Measurements from ENCODE around the gene BRIP1.
"Not testable (repeated sequence)": the region's sequence is repeated elsewhere in the genome, so short reads cannot be mapped to it uniquely, and the experiment has no call there.

The BRIP1 gene

DNA sequence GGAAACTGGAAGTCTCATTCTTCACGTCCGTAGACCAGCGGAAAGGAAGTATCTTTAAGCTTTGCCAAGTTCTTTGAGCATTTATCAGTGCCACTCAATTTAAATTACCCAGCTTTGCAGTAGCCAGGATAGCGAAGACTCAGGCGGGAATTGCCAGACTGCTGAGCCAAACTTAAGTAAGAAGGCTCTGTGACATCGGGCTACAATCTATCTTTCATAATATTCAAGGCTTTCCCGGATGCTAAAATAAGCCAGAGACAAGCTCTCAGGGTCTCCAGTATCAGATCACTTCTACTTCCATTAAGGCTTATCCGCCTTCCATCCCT is 436 bp upstream of the BRIP1 start:
- no peak for DNase-seq (ENCODE audit: low read depth in 2 of 2)

DNA sequence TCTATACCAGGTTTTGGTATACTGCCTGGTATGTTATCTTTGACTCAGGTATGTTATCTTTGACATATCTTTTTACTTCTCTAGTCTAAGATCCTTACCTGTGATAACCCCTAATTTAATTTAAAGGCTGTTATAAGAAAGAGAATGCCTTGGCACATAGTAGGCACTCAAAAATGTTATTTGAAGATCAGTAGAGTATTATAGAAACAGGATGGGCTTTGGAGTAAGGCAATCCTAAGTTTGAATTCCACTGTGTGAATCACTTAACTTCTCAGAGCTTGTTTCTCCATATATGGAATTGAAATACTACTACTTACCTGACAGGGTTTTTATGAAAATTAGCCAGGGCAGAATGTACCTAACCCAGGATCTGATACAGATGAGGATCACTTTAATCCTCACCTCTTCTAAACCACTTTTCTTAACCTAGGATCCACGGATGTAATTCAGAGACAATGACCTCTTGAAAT is 1.2 kb downstream of the BRIP1 start:
- DNase-seq (ENCODE audit: low read depth in 2 of 2) = no peak

DNA sequence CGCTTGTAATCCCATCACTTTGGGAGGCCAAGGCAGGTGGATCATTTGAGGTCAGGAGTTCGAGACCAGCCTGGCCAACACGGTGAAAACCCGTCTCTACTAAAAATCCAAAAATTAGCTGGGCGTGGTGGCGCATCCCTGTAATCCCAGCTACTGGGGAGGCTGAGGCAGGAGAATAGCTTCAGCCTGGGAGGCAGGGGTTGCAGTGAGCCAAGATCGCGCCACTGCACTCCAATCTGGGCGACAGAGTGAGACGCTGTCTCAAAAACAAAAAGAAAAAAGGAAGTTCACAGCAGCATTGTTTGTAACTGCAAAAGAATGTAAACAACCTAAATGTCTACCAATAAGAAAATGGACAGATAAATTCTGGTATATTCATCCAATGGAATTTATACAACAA is 2.9 kb downstream of the BRIP1 start:
- not testable (repeated sequence) for DNase-seq (ENCODE audit: low read depth in 2 of 2)

DNA sequence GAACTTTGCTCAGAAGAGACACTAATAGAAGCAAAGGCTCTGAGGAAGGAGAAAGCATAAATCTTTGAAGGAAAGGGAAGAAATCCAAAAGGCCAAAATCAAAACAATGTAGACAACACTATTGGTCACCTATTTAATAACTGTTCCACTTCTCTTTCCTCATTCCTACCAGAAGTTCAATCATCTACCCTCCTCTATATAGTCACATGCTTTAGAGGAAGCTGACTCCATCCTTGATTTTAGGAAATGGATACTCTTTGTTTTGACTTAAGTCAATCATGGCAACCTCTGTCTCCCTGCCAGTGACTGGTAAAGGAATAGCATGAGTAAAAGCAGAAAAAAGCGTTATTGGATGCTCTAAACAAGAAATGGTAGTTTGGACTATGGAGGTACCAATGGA is 7.3 kb downstream of the BRIP1 start:
- DNase-seq (ENCODE audit: low read depth in 2 of 2) = no peak

DNA sequence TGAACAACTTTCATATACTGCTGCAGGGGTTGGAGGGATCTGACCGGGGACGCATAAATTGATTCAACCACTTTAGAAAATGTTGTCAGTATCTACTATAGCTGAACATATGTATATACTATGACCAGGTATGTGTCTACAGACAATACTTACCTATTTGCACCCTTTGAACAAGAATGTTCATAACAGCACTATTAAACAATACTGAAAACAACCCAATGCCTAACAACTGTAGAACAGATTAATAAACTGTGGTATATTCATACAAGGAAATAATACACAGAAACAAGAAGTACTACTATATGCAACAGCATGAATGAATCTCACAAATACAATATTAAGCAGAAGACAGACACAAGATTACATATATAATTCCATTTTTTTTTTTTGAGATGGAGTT is 10.5 kb downstream of the BRIP1 start:
- no peak for DNase-seq (ENCODE audit: low read depth in 2 of 2)

DNA sequence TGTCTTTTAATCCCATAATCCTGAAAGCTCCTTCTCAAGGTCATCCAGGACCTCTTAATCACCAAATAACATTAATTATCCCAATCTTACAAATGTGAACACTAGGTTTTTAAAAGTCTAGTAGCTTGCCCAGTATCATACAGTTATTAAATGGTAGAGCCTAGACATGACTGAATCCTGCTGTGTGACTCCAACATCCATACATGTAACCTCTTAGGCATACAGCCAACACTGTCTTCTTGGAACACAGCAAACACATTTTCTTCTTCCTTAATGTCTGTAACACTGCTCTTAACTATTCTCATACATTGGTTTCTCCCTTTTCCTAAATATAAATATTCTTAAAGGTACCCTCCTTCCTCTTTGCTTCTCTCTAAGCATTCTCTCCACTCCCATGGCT is 13.7 kb downstream of the BRIP1 start:
- no peak for DNase-seq (ENCODE audit: low read depth in 2 of 2)

DNA sequence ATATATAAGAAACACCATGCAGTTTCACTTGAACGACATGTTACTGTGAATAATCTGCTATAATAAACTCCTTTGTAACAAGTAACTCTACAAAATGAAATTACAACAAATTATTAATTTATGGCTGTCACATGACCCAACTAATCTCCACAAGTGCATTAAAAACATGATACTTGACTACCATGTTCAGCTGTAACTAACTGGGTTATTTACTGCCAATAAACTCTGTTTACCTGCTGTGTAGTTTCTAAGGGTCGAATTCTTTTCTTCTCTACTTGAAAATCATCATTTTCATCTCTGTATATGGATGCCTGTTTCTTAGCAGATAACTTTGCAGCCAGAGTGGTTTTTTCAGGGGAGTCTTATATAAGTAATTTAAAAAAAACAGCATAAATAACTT is 14.4 kb downstream of the BRIP1 start:
- DNase-seq (ENCODE audit: low read depth in 2 of 2) = no peak

DNA sequence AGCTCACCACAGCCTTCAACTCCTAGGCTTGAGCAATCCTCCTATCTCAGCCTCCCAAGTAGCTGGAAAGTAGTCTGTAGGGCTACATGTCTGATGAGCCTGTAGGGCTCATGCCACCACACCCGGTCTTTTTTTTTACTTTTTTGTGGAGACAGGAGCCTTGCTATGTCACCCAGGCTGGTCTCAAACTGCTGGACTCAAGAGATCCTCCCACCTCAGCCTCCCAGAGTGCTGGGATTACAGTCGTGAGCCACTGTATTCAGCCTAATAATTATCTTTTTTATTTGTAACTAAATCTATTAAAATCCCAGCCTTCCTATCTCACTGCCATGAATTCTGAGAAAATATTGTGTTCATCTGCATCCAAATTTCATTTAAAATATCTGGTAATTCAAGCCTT is 15.1 kb downstream of the BRIP1 start:
- no peak for DNase-seq (ENCODE audit: low read depth in 2 of 2)

DNA sequence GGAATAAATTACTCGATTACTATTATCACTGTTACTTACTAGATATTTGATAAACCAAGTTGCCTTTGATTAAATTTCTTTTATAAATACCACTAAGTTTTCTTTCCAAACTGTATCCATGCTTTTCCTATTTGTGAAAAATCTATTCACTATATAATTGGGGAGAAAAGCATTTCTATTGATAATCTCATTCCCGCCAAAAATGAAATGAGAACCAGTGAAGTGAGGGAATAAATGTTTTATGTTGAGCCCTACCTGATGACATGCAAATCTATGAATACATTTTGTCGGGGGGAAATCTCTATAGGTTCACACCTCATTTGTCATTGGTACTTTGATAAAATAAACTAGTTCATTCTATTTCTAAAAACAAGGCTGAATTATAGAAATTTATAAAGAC is 15.7 kb downstream of the BRIP1 start:
- DNase-seq (ENCODE audit: low read depth in 2 of 2) = no peak

DNA sequence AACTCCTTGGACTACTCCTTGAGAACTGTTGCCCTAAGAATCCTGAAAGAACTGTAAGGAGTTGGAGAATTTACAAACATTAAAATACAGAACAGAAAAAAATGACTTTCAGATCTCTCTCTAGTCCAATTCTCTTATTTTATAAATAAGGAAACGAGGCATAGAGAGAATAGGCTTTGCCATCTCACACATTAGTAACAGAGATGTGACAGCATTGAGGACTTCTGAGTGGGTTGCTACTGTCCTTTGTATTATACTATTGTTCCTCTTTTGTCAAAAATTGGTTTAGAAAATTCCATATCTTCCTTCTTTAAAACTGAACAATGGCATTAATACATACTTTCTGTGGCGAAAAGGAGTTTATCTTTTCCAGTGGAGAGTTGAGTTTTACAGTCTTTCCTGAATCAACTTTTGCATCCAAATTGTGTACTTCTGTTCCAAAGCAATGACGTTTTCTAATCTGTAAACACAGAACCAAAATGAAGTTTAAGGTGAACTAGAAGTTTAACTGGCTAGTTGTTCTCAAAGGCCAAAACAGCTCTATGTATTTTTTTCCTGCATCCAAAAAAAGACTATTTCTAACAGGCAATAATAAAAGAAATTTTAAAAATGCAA is 16.5 kb downstream of the BRIP1 start:
- no peak for DNase-seq (ENCODE audit: low read depth in 2 of 2)

DNA sequence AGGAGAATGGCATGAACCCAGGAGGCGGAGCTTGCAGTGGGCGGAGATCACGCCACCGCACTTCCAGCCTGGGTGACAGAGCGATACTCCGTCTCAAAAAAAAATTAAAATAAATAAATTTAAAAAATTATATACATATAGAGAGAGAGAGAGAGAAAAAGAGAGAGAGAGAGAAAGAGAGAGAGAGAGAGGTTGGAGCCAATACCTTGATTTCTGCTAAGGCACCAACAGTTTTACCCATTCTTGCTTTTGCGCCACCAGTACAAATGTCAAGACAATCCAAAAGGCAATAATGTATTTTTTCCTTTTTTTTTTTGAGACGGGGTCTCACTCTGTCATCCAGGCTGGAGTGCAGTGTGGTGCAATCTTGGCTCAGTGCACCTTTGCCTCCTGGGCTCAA is 17.2 kb downstream of the BRIP1 start:
- DNase-seq (ENCODE audit: low read depth in 2 of 2) = no peak

DNA sequence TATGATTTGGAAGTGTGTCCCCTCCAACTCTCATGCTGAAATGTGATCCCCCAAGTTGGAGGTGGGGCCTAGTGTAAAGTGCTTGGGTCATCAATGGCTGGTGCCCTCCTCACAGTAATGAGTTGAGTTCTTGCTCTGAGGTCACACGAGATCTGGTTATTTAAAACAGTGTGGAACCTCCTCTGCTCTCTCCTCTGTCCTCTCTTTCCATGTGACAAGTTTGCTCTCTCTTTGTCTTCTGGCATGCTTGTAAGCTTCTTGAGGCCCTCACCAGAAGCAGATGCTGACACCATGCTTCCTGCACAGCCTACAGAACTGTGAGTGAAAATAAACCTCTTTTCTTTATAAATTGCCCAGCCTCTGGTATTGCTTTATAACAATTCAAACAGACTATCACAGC is 19.9 kb downstream of the BRIP1 start:
- no peak for DNase-seq (ENCODE audit: low read depth in 2 of 2)

DNA sequence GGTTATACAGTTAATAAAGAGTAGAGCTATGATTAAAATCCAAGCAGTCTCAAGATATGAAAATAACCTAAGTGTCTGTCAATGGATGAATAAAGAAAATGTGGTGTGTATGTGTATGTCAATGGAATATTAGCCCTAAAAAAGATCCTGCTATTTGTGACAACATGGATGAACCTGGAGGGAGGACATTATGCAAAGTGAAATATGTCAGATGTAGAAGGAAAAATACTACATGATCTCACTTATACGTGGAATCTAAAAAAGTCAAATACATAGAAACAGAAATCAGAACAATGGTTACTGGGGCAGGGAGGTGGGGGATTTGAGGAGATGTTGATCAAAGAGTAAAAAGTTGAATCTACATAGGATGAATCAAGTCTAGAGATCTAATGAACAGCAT is 20.4 kb downstream of the BRIP1 start:
- no peak for DNase-seq (ENCODE audit: low read depth in 2 of 2)

DNA sequence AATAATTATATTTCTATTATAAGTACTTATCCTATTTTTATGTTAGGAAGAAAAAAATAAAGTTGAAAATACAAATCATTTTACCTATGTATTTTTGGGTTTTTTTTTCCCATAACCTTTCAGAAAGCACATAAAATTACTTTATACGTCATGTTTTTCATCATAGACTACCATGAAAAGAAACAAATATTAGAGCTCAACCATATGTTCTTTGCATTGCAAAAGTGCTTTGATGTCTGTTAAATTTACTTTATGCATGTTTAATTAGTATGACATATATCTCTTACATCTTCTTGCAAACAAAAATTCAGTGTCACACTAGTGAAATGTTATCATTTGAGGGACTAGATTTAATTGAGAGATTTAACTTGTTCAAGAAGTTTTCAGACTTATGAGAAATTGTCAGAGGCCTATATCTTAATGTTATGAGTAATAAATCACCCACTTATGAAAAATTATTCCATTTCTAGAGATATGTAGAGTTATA is 24.0 kb downstream of the BRIP1 start:
- DNase-seq (ENCODE audit: low read depth in 2 of 2) = no peak

DNA sequence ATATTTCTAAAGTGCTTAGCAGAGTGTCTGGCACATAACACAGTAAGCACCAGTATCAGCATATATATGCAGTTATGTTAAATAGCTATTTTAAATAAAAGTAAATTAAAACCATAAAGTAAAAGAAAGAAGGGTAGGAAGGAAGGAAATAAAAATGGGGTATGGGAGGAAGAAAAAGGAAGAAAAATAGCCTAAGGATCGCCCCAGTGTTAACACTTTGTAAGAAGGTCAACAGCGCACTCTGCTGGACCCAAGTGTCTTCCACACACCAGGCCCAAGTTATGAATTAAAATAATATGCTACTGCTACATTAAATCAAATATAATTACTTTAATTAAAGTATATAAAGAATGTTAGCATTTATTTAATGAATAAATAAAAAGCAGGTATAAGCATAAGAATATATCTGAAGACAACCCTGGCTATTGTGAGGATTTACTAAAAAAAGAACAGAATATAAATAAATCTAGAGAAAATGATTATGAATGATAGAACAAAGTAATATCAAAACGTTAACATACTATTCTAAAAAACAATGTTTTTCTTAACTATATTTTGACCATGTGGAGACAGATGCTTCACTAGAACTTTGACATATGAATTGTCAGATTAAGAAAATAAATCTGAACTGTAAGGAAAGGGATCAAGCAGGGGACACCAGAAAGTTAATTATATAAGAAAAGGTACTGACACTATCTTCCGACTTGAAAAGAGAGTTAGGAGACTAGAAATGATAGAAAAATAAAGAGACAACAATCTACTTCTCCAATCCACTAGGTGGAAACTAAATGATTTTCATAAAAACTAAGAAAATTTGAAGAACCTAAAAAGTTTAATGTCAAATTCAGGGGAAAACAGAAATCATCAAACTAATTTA is 25.9 kb downstream of the BRIP1 start:
- DNase-seq (ENCODE audit: low read depth in 2 of 2) = peak in 1 of 2 donors; percentile 7

DNA sequence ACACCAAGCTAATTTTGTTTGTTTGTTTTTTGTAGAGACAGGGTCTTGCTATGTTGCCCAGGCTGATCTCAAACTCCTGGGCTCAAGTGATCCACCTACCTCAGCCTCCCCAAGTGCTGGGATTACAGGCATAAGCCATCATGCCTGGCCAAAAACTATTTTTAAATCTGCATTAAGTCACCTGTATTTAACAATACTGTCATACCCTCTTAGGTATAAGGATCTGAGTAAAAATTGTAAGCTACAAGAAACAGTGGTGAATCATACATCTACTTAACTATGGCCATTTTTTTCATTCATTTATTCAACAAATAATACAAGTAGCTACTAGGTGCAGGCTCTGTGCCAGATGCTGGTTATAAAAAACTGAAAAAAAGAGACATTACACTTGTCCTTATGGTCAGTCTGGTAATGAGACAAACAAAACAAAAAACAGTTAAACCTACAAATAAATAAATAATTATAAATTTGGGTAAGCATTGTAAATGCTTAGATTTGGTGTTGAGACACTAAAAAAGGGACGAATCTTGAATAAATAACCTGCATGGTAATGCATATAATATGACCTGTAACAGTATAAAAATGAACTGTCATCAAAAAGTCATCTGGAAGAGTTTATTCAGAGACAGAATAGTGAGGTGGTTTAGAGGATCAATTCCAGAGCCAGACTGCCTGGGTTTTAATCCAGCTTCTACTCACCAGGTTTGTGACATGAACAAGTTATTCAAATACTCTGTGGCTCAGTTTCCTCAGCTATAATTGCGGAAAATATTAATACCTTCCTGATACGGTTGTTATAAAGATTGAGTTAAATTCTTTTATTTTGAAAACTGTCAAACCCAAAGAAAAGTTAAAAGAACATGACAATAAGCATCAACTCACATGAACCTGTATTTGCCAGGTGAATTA is 26.8 kb downstream of the BRIP1 start:
- no peak for DNase-seq (ENCODE audit: low read depth in 2 of 2)

DNA sequence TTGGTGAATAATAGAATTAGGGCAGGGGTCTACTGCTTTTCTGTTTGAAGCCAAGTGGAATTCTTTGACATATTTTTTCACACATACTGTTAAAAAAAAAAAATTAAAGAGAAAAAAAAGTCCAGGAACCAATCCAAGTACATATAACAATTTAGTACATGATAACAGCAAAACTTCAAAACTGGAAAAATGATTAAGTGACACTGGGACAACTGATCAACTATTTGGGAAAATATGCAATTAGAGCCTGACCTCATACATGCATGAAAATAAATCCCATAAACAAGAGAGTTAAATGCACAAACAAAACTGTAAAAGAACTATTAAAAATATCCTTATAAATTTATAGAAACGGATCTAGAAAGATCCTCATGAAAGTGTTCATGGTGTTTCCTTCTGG is 27.7 kb downstream of the BRIP1 start:
- no peak for DNase-seq (ENCODE audit: low read depth in 2 of 2)

DNA sequence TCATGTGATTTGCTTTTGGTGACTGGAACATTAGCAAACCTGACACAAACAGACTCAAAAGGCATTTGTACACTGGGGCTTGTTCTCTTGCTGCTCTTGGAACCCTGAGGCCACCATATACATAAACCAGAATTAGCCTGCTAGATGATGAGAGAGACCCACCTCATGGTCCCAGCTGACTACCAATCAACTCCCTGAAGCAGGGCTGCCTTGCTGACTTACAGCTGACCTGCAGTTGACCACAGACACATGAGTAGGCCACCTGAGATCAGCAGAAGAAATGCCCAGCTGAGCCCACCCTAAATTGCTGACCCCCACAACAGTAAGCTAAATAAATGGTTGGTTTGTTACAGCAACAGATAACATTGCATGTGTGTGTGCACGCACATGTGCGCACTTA is 28.7 kb downstream of the BRIP1 start:
- no peak for DNase-seq (ENCODE audit: low read depth in 2 of 2)

DNA sequence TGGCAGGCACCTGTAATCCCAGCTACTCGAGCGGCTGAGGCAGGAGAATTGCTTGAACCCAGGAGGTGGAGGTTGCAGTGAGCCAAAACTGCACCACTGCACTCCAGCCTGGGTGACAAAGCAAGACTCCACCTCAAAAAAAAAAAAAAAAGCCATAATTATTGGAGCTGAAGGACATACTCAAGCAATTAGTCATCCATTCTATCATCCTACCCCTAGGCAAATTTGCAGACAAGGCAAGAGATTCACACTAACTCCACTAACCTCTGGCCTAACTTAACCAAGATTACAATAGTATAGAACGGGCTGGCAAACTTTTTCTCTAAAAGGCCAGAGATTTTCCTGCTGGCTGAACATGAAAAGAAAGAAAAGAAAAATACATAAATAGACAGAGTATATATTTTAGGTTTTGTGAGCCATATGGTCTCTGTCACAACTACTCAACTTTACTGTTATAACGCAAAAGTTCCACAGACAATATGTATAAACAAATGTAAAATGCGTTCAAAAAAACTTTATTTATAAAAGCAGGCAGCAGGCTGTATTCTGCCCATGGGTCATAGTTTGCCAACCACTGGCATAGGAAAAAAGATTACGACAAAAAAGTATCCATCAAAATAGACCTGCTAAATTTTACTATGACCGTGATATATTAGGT is 29.7 kb downstream of the BRIP1 start:
- DNase-seq (ENCODE audit: low read depth in 2 of 2) = no peak

DNA sequence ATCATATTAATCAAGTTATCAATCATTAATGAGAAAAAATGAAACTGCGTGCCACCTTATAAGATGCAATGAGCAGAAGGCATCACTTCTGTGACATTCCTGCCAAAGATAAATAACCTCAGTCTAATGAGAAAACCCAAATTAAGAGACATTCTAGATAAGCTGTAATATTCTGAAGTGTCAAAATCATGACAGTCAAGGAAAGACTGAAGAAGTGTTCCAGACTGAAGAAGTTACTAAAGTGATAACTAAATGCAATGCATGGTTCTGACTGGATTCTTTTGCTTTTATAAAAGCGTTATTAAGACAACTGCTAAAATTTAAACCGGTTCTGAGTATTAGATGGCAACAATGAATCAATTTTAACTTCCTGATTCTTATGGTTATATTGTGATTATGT is 30.9 kb downstream of the BRIP1 start:
- no peak for DNase-seq (ENCODE audit: low read depth in 2 of 2)

DNA sequence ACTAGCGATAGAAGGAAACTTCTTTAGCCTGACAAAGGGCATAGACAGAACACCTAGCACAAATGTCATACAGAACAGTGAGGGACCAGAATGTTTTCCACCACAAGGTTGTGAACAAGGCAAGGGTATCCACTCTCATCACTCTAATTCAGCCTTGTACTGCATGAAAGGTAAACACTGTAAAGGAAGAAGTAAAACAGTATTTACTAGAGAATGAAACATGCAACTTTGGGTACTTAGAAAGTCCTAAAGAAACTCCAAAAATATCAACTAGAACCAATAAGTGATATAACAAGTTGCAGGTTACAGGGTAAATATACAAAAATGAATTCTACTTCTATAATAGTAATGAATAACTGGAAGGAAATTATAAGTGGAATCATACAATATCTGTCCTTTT is 32.2 kb downstream of the BRIP1 start:
- no peak for DNase-seq (ENCODE audit: low read depth in 2 of 2)

DNA sequence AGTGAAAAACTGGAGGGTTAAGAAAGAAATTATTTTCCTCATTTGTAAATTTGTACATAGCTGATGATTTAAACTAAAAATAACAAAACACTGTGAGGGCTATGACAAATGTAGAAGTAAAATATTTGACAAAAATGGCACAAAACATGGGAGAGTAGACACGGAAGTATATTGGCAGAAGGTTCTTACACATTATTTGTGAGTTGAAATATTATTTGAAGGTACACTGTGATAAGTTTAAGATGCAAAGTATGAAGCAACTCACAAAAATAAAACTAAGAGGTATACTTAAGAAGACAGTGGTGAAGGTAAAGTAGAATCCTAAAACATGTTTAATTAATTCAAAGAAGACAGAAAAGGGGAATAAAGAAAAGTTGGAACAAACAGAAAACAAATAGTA is 34.6 kb downstream of the BRIP1 start:
- no peak for DNase-seq (ENCODE audit: low read depth in 2 of 2)
